H1 (cell line): ENCODE data around the gene SMIM41. TPM values are rescaled to one million over a fixed set of nuclear protein-coding genes. Genes with fewer than 3 reads are reported as not detected.
A peak's percentile ranks its signal among the peaks of the same experiment; 100 is the strongest.

ENCODE experiments used
- CTCF ChIA-PET: fragments of 300-600 bp; sonication (Branson Sonifier 250); formaldehyde crosslinking; loops from one replicate; lab custom pipeline; 2021; ENCODE audit not compliant: partially characterized antibody; lab: Charles Lee
- POLR2A ChIA-PET: fragments of 300-600 bp; sonication (Branson Sonifier 250); formaldehyde crosslinking; loops from one replicate; lab custom pipeline; 2021; ENCODE audit warnings: inconsistent platforms; ENCODE audit not compliant: partially characterized antibody; lab: Charles Lee
- DNase-seq, 2 experiments: peaks; one replicate each; pipeline versions ENCODE4 v3.0.0 to v3.0.0-alpha.2; 2010 to 2022; ENCODE audit warnings: low spot score in 2 of 2, low read depth in 1 of 2, mixed read lengths in 1 of 2
- FAIRE-seq: peaks from 2 replicates; lab custom pipeline; 2011; peaks lifted over from hg19 to GRCh38; lab: Jason Lieb, UNC
- H2AFZ ChIP-seq: 2 replicates; pipeline ENCODE4 v1.8.1; 2012; ENCODE audit warnings: low read length, inconsistent platforms
- H2AK5ac ChIP-seq: 2 replicates; pipeline ENCODE4 v1.6.1; 2013; ENCODE audit warnings: low read depth, low read length
- H2BK120ac ChIP-seq: replicated peaks from 2 replicates; pipeline ENCODE3; 2013; ENCODE audit warnings: low read depth, low read length, inconsistent platforms
- H2BK12ac ChIP-seq: 2 replicates; pipeline ENCODE4 v1.6.1; 2013; ENCODE audit warnings: low read depth, low read length
- H2BK15ac ChIP-seq: 2 replicates; pipeline ENCODE4 v1.6.1; 2013; ENCODE audit warnings: low read length
- H2BK20ac ChIP-seq: 2 replicates; pipeline ENCODE4 v1.6.1; 2013; ENCODE audit warnings: low read length
- H2BK5ac ChIP-seq: 2 replicates; pipeline ENCODE4 v1.6.1; 2013; ENCODE audit warnings: low read depth, low read length
- H3K14ac ChIP-seq: 2 replicates; pipeline ENCODE4 v1.6.1; 2013; ENCODE audit warnings: inconsistent platforms; ENCODE audit not compliant: insufficient read length
- H3K18ac ChIP-seq: 2 replicates; pipeline ENCODE4 v1.6.1; 2013; ENCODE audit warnings: low read length; ENCODE audit errors: extremely low read depth
- H3K23ac ChIP-seq: 2 replicates; pipeline ENCODE4 v1.6.1; 2013; ENCODE audit warnings: inconsistent platforms; ENCODE audit not compliant: insufficient read length
- H3K23me2 ChIP-seq: 2 replicates; pipeline ENCODE4 v1.6.1; 2013; ENCODE audit warnings: low read depth, low read length
- H3K27ac ChIP-seq: 2 replicates; pipeline ENCODE4 v1.6.1; 2011; ENCODE audit warnings: low read depth, low read length, inconsistent platforms
- H3K27me3 ChIP-seq, 4 experiments: replicated peaks in 1 of 4; 1 replicate in 1 of 4; 2 replicates in 3 of 4; pipeline versions ENCODE4 v1.6.1 to v1.8.1; 2011 to 2013; ENCODE audit warnings: low read length in 3 of 4, mild to moderate bottlenecking in 3 of 4, inconsistent platforms in 2 of 4, mixed read lengths in 2 of 4, moderate library complexity in 1 of 4; ENCODE audit not compliant: control insufficient read depth in 3 of 4, insufficient read depth in 3 of 4; ENCODE audit errors: extremely low read depth in 1 of 4
- H3K36me3 ChIP-seq, 4 experiments: 2 replicates each; pipeline versions ENCODE4 v1.6.1 to v1.8.1; 2011 to 2013; ENCODE audit warnings: mild to moderate bottlenecking in 4 of 4, low read length in 3 of 4, moderate library complexity in 2 of 4, control low read depth in 1 of 4, inconsistent platforms in 1 of 4; ENCODE audit not compliant: insufficient read depth in 4 of 4, control insufficient read depth in 2 of 4
- H3K4ac ChIP-seq: replicated peaks from 2 replicates; pipeline ENCODE3; 2013; ENCODE audit warnings: low read length, low read depth, mixed read lengths, inconsistent platforms; ENCODE audit not compliant: insufficient read length
- H3K4me1 ChIP-seq, 4 experiments: replicated peaks in 1 of 4; 1 replicate in 1 of 4; 2 replicates in 3 of 4; pipeline versions ENCODE4 v1.6.1 to v1.8.1; 2011 to 2013; ENCODE audit warnings: low read length in 3 of 4, inconsistent platforms in 2 of 4, mixed read lengths in 1 of 4; ENCODE audit not compliant: insufficient read depth in 4 of 4, control insufficient read depth in 3 of 4
- H3K4me2 ChIP-seq, 2 experiments: 2 replicates each; pipeline versions ENCODE4 v1.6.1 to v1.8.1; 2011 to 2013; ENCODE audit warnings: low read depth in 2 of 2, low read length in 2 of 2, control low read depth in 1 of 2, inconsistent platforms in 1 of 2, mild to moderate bottlenecking in 1 of 2; ENCODE audit not compliant: insufficient read depth in 1 of 2
- H3K4me3 ChIP-seq, 4 experiments: fragments of 200-600, 300-600 bp in 1 of 4; sonication (generic), shearing (Covaris generic), sonication (Bioruptor Twin) in 1 of 4; 2 replicates each; pipeline versions ENCODE4 v1.5.1 to v1.8.1; 2011 to 2016; ENCODE audit warnings: low read length in 4 of 4, low read depth in 3 of 4, control low read depth in 2 of 4, inconsistent platforms in 2 of 4, mild to moderate bottlenecking in 2 of 4, mixed read lengths in 1 of 4, moderate library complexity in 1 of 4; ENCODE audit not compliant: insufficient read depth in 2 of 4; ENCODE audit errors: extremely low read depth in 1 of 4
- H3K56ac ChIP-seq: replicated peaks from 2 replicates; pipeline ENCODE3; 2013; ENCODE audit warnings: low read depth, mild to moderate bottlenecking, mixed read lengths, low read length, inconsistent platforms; ENCODE audit not compliant: insufficient read length
- H3K79me1 ChIP-seq: 2 replicates; pipeline ENCODE4 v1.6.1; 2013; ENCODE audit warnings: low read depth, low read length, control low read depth
- H3K79me2 ChIP-seq, 2 experiments: 2 replicates each; pipeline versions ENCODE4 v1.6.1 to v1.8.1; 2012 to 2013; ENCODE audit warnings: low read length in 2 of 2, mild to moderate bottlenecking in 2 of 2, inconsistent platforms in 1 of 2; ENCODE audit not compliant: insufficient read depth in 2 of 2, control insufficient read depth in 1 of 2
- H3K9ac ChIP-seq, 4 experiments: replicated peaks in 1 of 4; 1 replicate in 1 of 4; 2 replicates in 3 of 4; pipeline versions ENCODE4 v1.6.1 to v1.8.1; 2011 to 2013; ENCODE audit warnings: low read depth in 3 of 4, low read length in 3 of 4, control low read depth in 2 of 4, mild to moderate bottlenecking in 2 of 4, moderate library complexity in 2 of 4, inconsistent platforms in 1 of 4; ENCODE audit errors: extremely low read depth in 1 of 4
- H3K9me3 ChIP-seq, 2 experiments: 2 replicates each; pipeline versions ENCODE4 v1.6.1 to v1.8.1; 2012 to 2013; ENCODE audit warnings: mild to moderate bottlenecking in 2 of 2, moderate library complexity in 2 of 2, control low read depth in 1 of 2, inconsistent platforms in 1 of 2, low read depth in 1 of 2, low read length in 1 of 2, mixed read lengths in 1 of 2; ENCODE audit not compliant: insufficient read depth in 2 of 2
- H4K20me1 ChIP-seq, 2 experiments: replicated peaks in 1 of 2; 2 replicates each; pipeline versions ENCODE3 to v1.8.1; 2011 to 2013; ENCODE audit warnings: inconsistent platforms in 2 of 2, low read length in 2 of 2, mild to moderate bottlenecking in 1 of 2; ENCODE audit not compliant: insufficient read depth in 2 of 2, control insufficient read depth in 1 of 2
- H4K5ac ChIP-seq: 2 replicates; pipeline ENCODE4 v1.6.1; 2013; ENCODE audit warnings: low read length, low read depth, mixed read lengths, inconsistent platforms; ENCODE audit not compliant: insufficient read length
- H4K8ac ChIP-seq: 2 replicates; pipeline ENCODE4 v1.8.0; 2013; ENCODE audit warnings: mild to moderate bottlenecking, moderate library complexity, low read length, inconsistent platforms; ENCODE audit not compliant: insufficient read depth; ENCODE audit errors: extremely low read depth
- H4K91ac ChIP-seq: replicated peaks from 2 replicates; pipeline ENCODE3; 2013; ENCODE audit warnings: low read length, mixed read lengths, inconsistent platforms; ENCODE audit not compliant: insufficient read length
- ASH2L ChIP-seq: fragments of 200-600, 300-600 bp; sonication (generic); IDR thresholded peaks from one replicate; pipeline ENCODE4 v1.7.1; 2017; ENCODE audit warnings: low read length
- BACH1 ChIP-seq: IDR thresholded peaks from 2 replicates; pipeline ENCODE4 v1.6.1; 2012; ENCODE audit warnings: low read length, improper control_type of control experiment
- CHD1 ChIP-seq: IDR thresholded peaks from 2 replicates; pipeline ENCODE4 v1.6.1; 2012; ENCODE audit warnings: low read depth, low read length, improper control_type of control experiment
- CHD2 ChIP-seq: IDR thresholded peaks from 2 replicates; pipeline ENCODE4 v1.6.1; 2012; ENCODE audit warnings: low read length, improper control_type of control experiment
- CREB1 ChIP-seq: IDR thresholded peaks from 2 replicates; pipeline ENCODE4 v1.6.1; 2012; ENCODE audit warnings: inconsistent platforms
- NANOG ChIP-seq: IDR thresholded peaks from 2 replicates; pipeline ENCODE4 v1.6.1; 2011; ENCODE audit warnings: low read length, low read depth, mild to moderate bottlenecking, inconsistent platforms; ENCODE audit not compliant: insufficient read depth, poor library complexity, severe bottlenecking
- RNF2 ChIP-seq: fragments of 200-900, 300-1000 bp; sonication (generic); IDR thresholded peaks from 2 replicates; pipeline ENCODE4 v1.7.1; 2016; ENCODE audit warnings: borderline replicate concordance, low read depth, mild to moderate bottlenecking, antibody characterized with exemption, low read length; ENCODE audit not compliant: poor library complexity, severe bottlenecking; ENCODE audit errors: missing control alignments
- RXRA ChIP-seq: IDR thresholded peaks from 2 replicates; pipeline ENCODE4 v1.6.1; 2011; ENCODE audit warnings: low read depth, mild to moderate bottlenecking, low read length, moderate library complexity; ENCODE audit not compliant: insufficient read depth
- SIN3A ChIP-seq, 2 experiments: IDR thresholded peaks in 1 of 2; conservative IDR thresholded peaks in 1 of 2; 2 replicates each; pipeline ENCODE4 v1.6.1; 2011 to 2012; ENCODE audit warnings: low read length in 2 of 2, improper control_type of control experiment in 1 of 2, low read depth in 1 of 2, mild to moderate bottlenecking in 1 of 2
- WGBS, 2 experiments: shearing (Covaris generic) in 1 of 2; methylation state at CpG; one replicate each; pipeline versions ENCODE4 v1.1.6 to v1.1.7; 2013 to 2015; ENCODE audit warnings: low lambda C conversion rate in 2 of 2, mixed read lengths in 2 of 2, inconsistent platforms in 1 of 2, low coverage in 1 of 2, missing lambda C conversion rate in 1 of 2; ENCODE audit not compliant: insufficient replicate concordance in 2 of 2, insufficient coverage in 1 of 2, insufficient read length in 1 of 2; ENCODE audit errors: extremely low coverage in 1 of 2, missing lambda C conversion rate in 1 of 2; 5-methylcytosine and 5-hydroxymethylcytosine counted together
- polyA plus RNA-seq, 7 experiments: library from polyadenylated mRNA; depleted of rRNA in 3 of 7; stranded (reverse) in 5 of 7; unstranded in 2 of 7; fragments of >200 nt in 5 of 7; fragments of 200-250 nt in 2 of 7; gene quantifications; 1 replicate in 5 of 7; 2 replicates in 1 of 7; 4 replicates in 1 of 7; pipeline versions ENCODE4 v1.2.1 to v1.2.3, GENCODE V29; 2011 to 2013; ENCODE audit warnings: missing spikeins in 2 of 7, mixed read lengths in 2 of 7
- total RNA-seq: library from RNA; stranded (reverse); fragmentation: NEBNext Ultra II Directional; extraction: Animal tissue kit (Norgen Biotek cat#: 25700); gene quantifications from 2 replicates; pipeline ENCODE4 v1.2.1, GENCODE V29; 2021
- TF ChIP-seq, protein P1 (sequence below): IDR thresholded peaks from 2 replicates; pipeline ENCODE4 v1.6.1; 2012; ENCODE audit warnings: low read length, inconsistent platforms

SMIM41 gene
- total and polyA plus RNA-seq, 2 of the 8 experiments (the other 6 are each of a cell fraction or from before 2014, with no cell fraction given) = 0.28 to 0.98 TPM

DNA sequence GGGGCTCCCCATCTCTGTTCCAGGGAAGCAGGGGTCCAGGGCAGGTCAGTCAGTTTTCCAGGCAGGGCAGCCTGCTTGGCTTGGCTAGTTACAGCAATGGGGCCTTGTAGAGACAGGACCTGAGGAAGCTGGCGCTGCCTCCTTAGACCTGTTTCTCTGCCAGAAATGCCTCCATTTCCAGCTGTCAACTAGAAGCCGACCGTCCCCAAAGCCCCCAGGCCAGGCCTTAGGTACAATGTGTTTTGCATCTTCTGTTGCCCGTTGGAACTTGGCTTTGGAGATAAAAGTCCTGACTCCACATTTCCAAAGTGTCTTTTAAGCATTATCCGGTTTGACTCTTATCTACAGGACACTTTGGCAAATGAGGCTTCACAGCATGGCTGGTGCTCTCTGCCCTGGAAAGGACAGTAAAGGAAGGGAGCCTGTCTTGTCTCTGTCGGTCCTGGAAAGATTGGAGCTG, 69.7 kb downstream of the SMIM41 start:
- Histone ChIP-seq H3K14ac (no peak overlapping the region), H3K23ac (no peak overlapping the region), H3K27me3 (peaks cover 0 to 4% (median 2%) of the 10 kb centered on the region in 4 experiments; a peak in 2 of 7 replicates), H2BK5ac (peak overlapping the region; percentile 95; the same call in 1 of the 2 replicates), H3K23me2 (no peaks in the 10 kb centered on the region; the same call in 1 of the 2 replicates), H2AFZ (no peak overlapping the region), H4K20me1 (no peaks in the 10 kb centered on the region), H3K36me3 (no peaks in the 10 kb centered on the region), H4K8ac (no peak overlapping the region), H3K4ac (no peak overlapping the region), H2BK20ac (peak overlapping the region; percentile 61; the same call in 1 of the 2 replicates), H3K4me3 (no peak overlapping the region), H3K56ac (no peak overlapping the region), H2BK12ac (peak overlapping the region; percentile 90), H3K79me2 (no peaks in the 10 kb centered on the region), H3K4me1 (peaks cover 8 to 38% (median 15%) of the 10 kb centered on the region in 4 experiments), H3K27ac (peak overlapping the region; percentile 34; the same call in 1 of the 2 replicates), H3K9me3 (no peaks in the 10 kb centered on the region), H2BK120ac (no peak overlapping the region), H3K4me2 (no peak overlapping the region), H4K91ac (peak overlapping the region; percentile 4), H2BK15ac (0 out of 2 replicates have a peak overlapping the region, but pooled peaks have one; percentile 12), H3K18ac (peak overlapping the region; percentile 90), H3K9ac (no peak overlapping the region), H4K5ac (no peak overlapping the region), H3K79me1 (no peaks in the 10 kb centered on the region), H2AK5ac (no peak overlapping the region)
- DNase-seq (no peak), FAIRE-seq (no peak)
- ChIA-PET CTCF (interaction anchor here (0.6 to 3.3 kb wide), 20 partner anchors 9 to 722 kb away, joined by 3 to 11 read pairs (median 5); partner anchors contain the start of gene KRT85), POLR2A (interaction anchor here (2.1 kb wide), 1 partner anchor 28 kb away, joined by 5 read pairs; no protein-coding TSS in a partner anchor)
- 74% methylated on average over 6 of the region's 6 CpGs; no CpG with 5 or more reads in 1 of the 2 experiments for WGBS, 2 experiments
- TF ChIP-seq ASH2L (no peak), RNF2 (no peak), NANOG (no peak), BACH1 (no peak), CHD1 (no peak), RXRA (no peak), CHD2 (no peak), SIN3A (conservative IDR thresholded peaks at IDR 0.05 in 1 of 2, IDR thresholded peaks at IDR 0.05 in 1 of 2; ENCODE audit: low read depth in 1 of 2, low read length in 2 of 2) (no peak), CREB1 (no peak)
- TF ChIP-seq, protein P1, sequence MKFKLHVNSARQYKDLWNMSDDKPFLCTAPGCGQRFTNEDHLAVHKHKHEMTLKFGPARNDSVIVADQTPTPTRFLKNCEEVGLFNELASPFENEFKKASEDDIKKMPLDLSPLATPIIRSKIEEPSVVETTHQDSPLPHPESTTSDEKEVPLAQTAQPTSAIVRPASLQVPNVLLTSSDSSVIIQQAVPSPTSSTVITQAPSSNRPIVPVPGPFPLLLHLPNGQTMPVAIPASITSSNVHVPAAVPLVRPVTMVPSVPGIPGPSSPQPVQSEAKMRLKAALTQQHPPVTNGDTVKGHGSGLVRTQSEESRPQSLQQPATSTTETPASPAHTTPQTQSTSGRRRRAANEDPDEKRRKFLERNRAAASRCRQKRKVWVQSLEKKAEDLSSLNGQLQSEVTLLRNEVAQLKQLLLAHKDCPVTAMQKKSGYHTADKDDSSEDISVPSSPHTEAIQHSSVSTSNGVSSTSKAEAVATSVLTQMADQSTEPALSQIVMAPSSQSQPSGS = no peak
